Activated B cell treated with CpG ODN at 0.5 μM for 24 hours (primary cell): ENCODE data around the gene CUX1. TPM values are rescaled to one million over a fixed set of nuclear protein-coding genes. Genes with fewer than 3 reads are reported as not detected.

ENCODE experiments used
- ATAC-seq: fragments of 200-7000 bp; cut with Tn5 transposase; one replicate; pipeline ENCODE4 v1.10.0; 2021; ENCODE audit warnings: low read depth, mild to moderate bottlenecking, moderate library complexity
- CTCF ChIA-PET: fragments of 350-600 bp; sonication (Branson Sonifier 250); formaldehyde crosslinking; loops from one replicate; lab custom pipeline; 2021; ENCODE audit warnings: antibody characterized with exemption; lab: Charles Lee
- POLR2A ChIA-PET: fragments of 350-600 bp; sonication (Branson Sonifier 250); formaldehyde crosslinking; loops from one replicate; lab custom pipeline; 2021; ENCODE audit warnings: antibody characterized with exemption; lab: Charles Lee
- DNase-seq: peaks from one replicate; pipeline ENCODE4 v3.0.0; 2022
- H3K27ac Mint-ChIP-seq: one replicate; pipeline ENCODE4 v1.8.0; 2020; ENCODE audit warnings: mixed read lengths
- H3K27me3 Mint-ChIP-seq: one replicate; pipeline ENCODE4 v1.8.0; 2021; ENCODE audit warnings: mixed read lengths
- H3K36me3 Mint-ChIP-seq: one replicate; pipeline ENCODE4 v1.8.0; 2021; ENCODE audit warnings: low read depth, mixed read lengths
- H3K4me1 Mint-ChIP-seq: one replicate; pipeline ENCODE4 v1.8.0; 2021; ENCODE audit warnings: mixed read lengths
- H3K4me3 Mint-ChIP-seq: one replicate; pipeline ENCODE4 v1.8.0; 2020; ENCODE audit warnings: mild to moderate bottlenecking, mixed read lengths
- H3K9me3 Mint-ChIP-seq: one replicate; pipeline ENCODE4 v1.8.0; 2020; ENCODE audit warnings: mixed read lengths
- CTCF ChIP-seq: fragments of 200-600 bp; IDR thresholded peaks from one replicate; pipeline ENCODE4 v1.8.0; 2022; ENCODE audit warnings: antibody characterized with exemption, mild to moderate bottlenecking
- intact Hi-C: fragments of 100-400 bp; cut with micrococcal nuclease; formaldehyde crosslinking; loops from one replicate; pipeline ENCODE4 v1.15.1; 2024
- total RNA-seq: library from RNA; stranded (reverse); gene quantifications from 2 replicates; pipeline ENCODE4 v1.2.3, GENCODE V29; 2022

CUX1 gene
- total RNA-seq, 1 donor from 2014 or later = 61.7 TPM

GRCh38 chr7:102061354-102061945 is 244.0 kb downstream of the CUX1 start:
- CTCF ChIA-PET = no interaction called here
- peaks cover 28% of the 10 kb centered on the region for H3K4me1 Mint-ChIP-seq
- ATAC-seq (no peak), DNase-seq (no peak)
- no peaks in the 10 kb centered on the region for H3K9me3 Mint-ChIP-seq
- no peaks in the 10 kb centered on the region for H3K27me3 Mint-ChIP-seq
- POLR2A ChIA-PET = interaction anchor here (0.6 to 1.6 kb wide), 4 partner anchors 11 to 204 kb away, joined by 3 to 5 read pairs (median 4); no protein-coding TSS in a partner anchor
- peaks cover 3% of the 10 kb centered on the region for H3K36me3 Mint-ChIP-seq
- peak overlapping the region; percentile 81 for H3K27ac Mint-ChIP-seq
- H3K4me3 Mint-ChIP-seq = peak overlapping the region; percentile 61
- intact Hi-C loops = no loop called here
- TF ChIP-seq CTCF = no peak

GRCh38 chr7:102061981-102062390 is 244.6 kb downstream of the CUX1 start:
- H3K27me3 Mint-ChIP-seq = no peaks in the 10 kb centered on the region
- ChIA-PET POLR2A (interaction anchor here (1.5 to 1.6 kb wide), 3 partner anchors 16 to 205 kb away, joined by 3 to 5 read pairs (median 3); no protein-coding TSS in a partner anchor), CTCF (no interaction called here)
- peak; percentile 57 for DNase-seq
- H3K4me3 Mint-ChIP-seq = peak overlapping the region; percentile 61
- H3K9me3 Mint-ChIP-seq = no peaks in the 10 kb centered on the region
- ATAC-seq = peak; percentile 94
- intact Hi-C loops = loop anchor here (1.0 to 2.0 kb wide), 5 partner anchors 12 to 205 kb away; no protein-coding TSS in a partner anchor
- no peak for TF ChIP-seq CTCF
- peaks cover 28% of the 10 kb centered on the region for H3K4me1 Mint-ChIP-seq
- H3K27ac Mint-ChIP-seq = peak overlapping the region; percentile 81
- peaks cover 3% of the 10 kb centered on the region for H3K36me3 Mint-ChIP-seq

- Mint-ChIP-seq H3K4me3 (no peak overlapping the region), H3K27me3 (no peaks in the 10 kb centered on the region), H3K9me3 (no peaks in the 10 kb centered on the region), H3K4me1 (peaks cover 28% of the 10 kb centered on the region), H3K36me3 (peaks cover 5% of the 10 kb centered on the region), H3K27ac (peak overlapping the region; percentile 53)
- intact Hi-C loops = loop anchor here (2.0 kb wide), 2 partner anchors 21 to 61 kb away; no protein-coding TSS in a partner anchor
- TF ChIP-seq CTCF = no peak
- ATAC-seq (no peak), DNase-seq (no peak)
- POLR2A ChIA-PET = interaction anchor here (1.2 kb wide), 1 partner anchor 36 kb away, joined by 7 read pairs; no protein-coding TSS in a partner anchor
- CTCF ChIA-PET = no interaction called here
Measured at GRCh38 chr7:102063690-102064180, 246.3 kb downstream of the CUX1 start.

GRCh38 chr7:102064361-102065025 is 247.1 kb downstream of the CUX1 start:
- ChIA-PET CTCF (no interaction called here), POLR2A (no interaction called here)
- DNase-seq (no peak), ATAC-seq (no peak)
- no peak overlapping the region for H3K4me3 Mint-ChIP-seq
- TF ChIP-seq CTCF = no peak
- peaks cover 11% of the 10 kb centered on the region for H3K36me3 Mint-ChIP-seq
- intact Hi-C loops = no loop called here
- peak overlapping the region; percentile 53 for H3K27ac Mint-ChIP-seq
- no peaks in the 10 kb centered on the region for H3K27me3 Mint-ChIP-seq
- peaks cover 28% of the 10 kb centered on the region for H3K4me1 Mint-ChIP-seq
- no peaks in the 10 kb centered on the region for H3K9me3 Mint-ChIP-seq

- Mint-ChIP-seq H3K27ac (no peak overlapping the region), H3K36me3 (peaks cover 17% of the 10 kb centered on the region), H3K4me3 (no peak overlapping the region), H3K27me3 (no peaks in the 10 kb centered on the region), H3K4me1 (peaks cover 28% of the 10 kb centered on the region), H3K9me3 (no peaks in the 10 kb centered on the region)
- DNase-seq (no peak), ATAC-seq (no peak)
- intact Hi-C loops = no loop called here
- POLR2A ChIA-PET = no interaction called here
- CTCF ChIA-PET = no interaction called here
- TF ChIP-seq CTCF = no peak
Measured at GRCh38 chr7:102065226-102065625, 247.8 kb downstream of the CUX1 start.
